Ishikawa (cell line): Measurements from ENCODE around the gene TINCR.

Experiments used
- CEBPB ChIP-seq: IDR thresholded peaks from 2 replicates; pipeline ENCODE4 v1.6.1; 2012
- CREB1 ChIP-seq: IDR thresholded peaks from 2 replicates; pipeline ENCODE4 v1.6.1; 2012; ENCODE audit warnings: low read depth
- EGR1 ChIP-seq: IDR thresholded peaks from 2 replicates; pipeline ENCODE4 v1.6.1; 2012
- EP300 ChIP-seq: IDR thresholded peaks from 2 replicates; pipeline ENCODE4 v1.6.1; 2012; ENCODE audit warnings: borderline replicate concordance
- FOXM1 ChIP-seq: IDR thresholded peaks from 2 replicates; pipeline ENCODE4 v1.6.1; 2012; ENCODE audit warnings: low read depth, borderline replicate concordance
- MAX ChIP-seq: IDR thresholded peaks from 2 replicates; pipeline ENCODE4 v1.6.1; 2012
- NFIC ChIP-seq: IDR thresholded peaks from 2 replicates; pipeline ENCODE4 v1.6.1; 2012
- RAD21 ChIP-seq: IDR thresholded peaks from 2 replicates; pipeline ENCODE4 v1.6.1; 2012; ENCODE audit warnings: low read depth
- REST ChIP-seq: IDR thresholded peaks from 2 replicates; pipeline ENCODE4 v1.6.1; 2012; ENCODE audit warnings: low read depth, mild to moderate bottlenecking
- TAF1 ChIP-seq: IDR thresholded peaks from 2 replicates; pipeline ENCODE4 v1.6.1; 2012; ENCODE audit warnings: low read depth, mild to moderate bottlenecking
- TCF12 ChIP-seq: IDR thresholded peaks from 2 replicates; pipeline ENCODE4 v1.6.1; 2012; ENCODE audit warnings: low read depth
- TEAD4 ChIP-seq: IDR thresholded peaks from 2 replicates; pipeline ENCODE4 v1.6.1; 2012
- USF1 ChIP-seq: IDR thresholded peaks from 2 replicates; pipeline ENCODE4 v1.6.1; 2012
- YY1 ChIP-seq: IDR thresholded peaks from 2 replicates; pipeline ENCODE4 v1.6.1; 2012; ENCODE audit warnings: low read depth
- ZBTB7A ChIP-seq: IDR thresholded peaks from 2 replicates; pipeline ENCODE4 v1.6.1; 2012; ENCODE audit warnings: low read depth

TINCR gene

GRCh38 chr19:5607318-5608275, 39.8 kb upstream of the TINCR start:
- no peak for TF ChIP-seq RAD21
- no peak for TF ChIP-seq CREB1
- TF ChIP-seq YY1 = no peak
- no peak for TF ChIP-seq USF1
- no peak for TF ChIP-seq EP300
- no peak for TF ChIP-seq REST
- no peak for TF ChIP-seq FOXM1
- TF ChIP-seq CEBPB = no peak
- no peak for TF ChIP-seq EGR1
- TF ChIP-seq TEAD4 = no peak
- TF ChIP-seq TAF1 = no peak
- TF ChIP-seq TCF12 = no peak

GRCh38 chr19:5605362-5605761, 37.6 kb upstream of the TINCR start:
- TF ChIP-seq EGR1 = no peak
- TF ChIP-seq MAX = no peak
- TF ChIP-seq RAD21 = no peak
- TF ChIP-seq USF1 = no peak
- no peak for TF ChIP-seq NFIC
- no peak for TF ChIP-seq FOXM1
- no peak for TF ChIP-seq EP300
- TF ChIP-seq TCF12 = no peak
- no peak for TF ChIP-seq TAF1
- TF ChIP-seq REST = no peak
- TF ChIP-seq ZBTB7A = no peak
- TF ChIP-seq CREB1 = no peak
- no peak for TF ChIP-seq YY1

- TF ChIP-seq NFIC (no peak), TCF12 (no peak), EGR1 (no peak)
Observed at GRCh38 chr19:5603626-5604025, 35.9 kb upstream of the TINCR start.

- no peak for TF ChIP-seq NFIC
- no peak for TF ChIP-seq EGR1
- TF ChIP-seq CEBPB = no peak
- no peak for TF ChIP-seq TEAD4
- no peak for TF ChIP-seq CREB1
- TF ChIP-seq ZBTB7A = no peak
- TF ChIP-seq REST = no peak
- no peak for TF ChIP-seq USF1
Observed at GRCh38 chr19:5600797-5601196, 33.0 kb upstream of the TINCR start.
